ENCODE measurements around the gene CLCNKA.
"Not testable (repeated sequence)": the region's sequence is repeated elsewhere in the genome, so short reads cannot be mapped to it uniquely, and the experiment has no call there.

- not testable (repeated sequence) for TF ChIP-seq CTCF (conservative IDR thresholded peaks at IDR 0.05); ZFX (IDR thresholded peaks at IDR 0.05)
Measured at GRCh38 chr1:16058394-16059120, 36.7 kb downstream of the CLCNKA start.

Data from C4-2B (cell line).